SKM-1 treated with dmso at 0.1 percent for 144 hours (cell line): ENCODE data around the gene SLC7A10.
"Not testable (repeated sequence)": the region's sequence is repeated elsewhere in the genome, so short reads cannot be mapped to it uniquely, and the experiment has no call there.

Experiments
- DNase-seq: peaks from one replicate; lab custom pipeline; 2025; ENCODE audit not compliant: unreplicated experiment; lab: John Stamatoyannopoulos, UW

SLC7A10 gene

GRCh38 chr19:33239223-33239975, 13.7 kb upstream of the SLC7A10 start:
- no peak for DNase-seq

GRCh38 chr19:33238481-33239149, 13.0 kb upstream of the SLC7A10 start:
- DNase-seq: no peak

GRCh38 chr19:33236696-33237390, 11.2 kb upstream of the SLC7A10 start:
- no peak for DNase-seq

GRCh38 chr19:33235996-33236350, 10.3 kb upstream of the SLC7A10 start:
- DNase-seq: no peak

GRCh38 chr19:33235269-33235995, 9.8 kb upstream of the SLC7A10 start:
- peak; percentile 61 for DNase-seq

- no peak for DNase-seq
These were observed 9.1 kb upstream of the SLC7A10 start for GRCh38 chr19:33234736-33235135.

- no peak for DNase-seq
These were observed 8.4 kb upstream of the SLC7A10 start for GRCh38 chr19:33234092-33234491.

GRCh38 chr19:33233056-33233873, 7.6 kb upstream of the SLC7A10 start:
- DNase-seq: no peak

- DNase-seq: no peak
These were observed 7.0 kb upstream of the SLC7A10 start for GRCh38 chr19:33232656-33233055.

GRCh38 chr19:33231511-33231910, 5.9 kb upstream of the SLC7A10 start:
- DNase-seq: no peak

- DNase-seq: no peak
These were observed 4.3 kb upstream of the SLC7A10 start for GRCh38 chr19:33229962-33230361.

- no peak for DNase-seq
These were observed 2.4 kb upstream of the SLC7A10 start for GRCh38 chr19:33227870-33228599.

GRCh38 chr19:33227242-33227650, 1.6 kb upstream of the SLC7A10 start:
- DNase-seq: no peak

GRCh38 chr19:33226550-33227241, 1.0 kb upstream of the SLC7A10 start:
- DNase-seq: no peak

- no peak for DNase-seq
These were observed 774 bp downstream of the SLC7A10 start for GRCh38 chr19:33224694-33225457.

GRCh38 chr19:33222255-33222654, 3.4 kb downstream of the SLC7A10 start:
- DNase-seq: not testable (repeated sequence)

GRCh38 chr19:33221638-33222037, 4.0 kb downstream of the SLC7A10 start:
- DNase-seq: no peak

- no peak for DNase-seq
These were observed 4.9 kb downstream of the SLC7A10 start for GRCh38 chr19:33220735-33221134.

GRCh38 chr19:33220115-33220514, 5.5 kb downstream of the SLC7A10 start:
- no peak for DNase-seq
